ENCODE results near the gene CACNA1D. TPM values are rescaled to one million over a fixed set of nuclear protein-coding genes. Genes with fewer than 3 reads are reported as not detected.

The CACNA1D gene
- total RNA-seq, 4 donors from 2014 or later = 0.85 to 0.88 TPM; not detected in 2

GRCh38 chr3:53672981-53673380 is 178.6 kb downstream of the CACNA1D start:
- no peak for TF ChIP-seq CTCF (IDR thresholded peaks at IDR 0.05; ENCODE audit: low read depth)

- no peak for TF ChIP-seq CTCF (IDR thresholded peaks at IDR 0.05; ENCODE audit: low read depth)
Measured at GRCh38 chr3:53673722-53674350, 179.4 kb downstream of the CACNA1D start.

GRCh38 chr3:53674582-53674981 is 180.2 kb downstream of the CACNA1D start:
- no peak for TF ChIP-seq CTCF (IDR thresholded peaks at IDR 0.05; ENCODE audit: low read depth)

- no peak for TF ChIP-seq CTCF (IDR thresholded peaks at IDR 0.05; ENCODE audit: low read depth)
Measured at GRCh38 chr3:53675022-53675697, 180.7 kb downstream of the CACNA1D start.

- TF ChIP-seq CTCF (IDR thresholded peaks at IDR 0.05; ENCODE audit: low read depth) = no peak
Measured at GRCh38 chr3:53675942-53676341, 181.5 kb downstream of the CACNA1D start.

- no peak for TF ChIP-seq CTCF (IDR thresholded peaks at IDR 0.05; ENCODE audit: low read depth)
Measured at GRCh38 chr3:53677413-53677812, 183.0 kb downstream of the CACNA1D start.

GRCh38 chr3:53680028-53680427 is 185.6 kb downstream of the CACNA1D start:
- no peak for TF ChIP-seq CTCF (IDR thresholded peaks at IDR 0.05; ENCODE audit: low read depth)

Data from subcutaneous adipose tissue (tissue), 4 donors.